Mesendoderm (in vitro differentiated cells): ENCODE data around the gene EP400.
A peak's percentile ranks its signal among the peaks of the same experiment; 100 is the strongest.

Experiments used
- DNase-seq: peaks from one replicate; pipeline ENCODE4 v3.0.0; 2013
- H2AK5ac ChIP-seq: 2 replicates; pipeline ENCODE4 v1.6.1; 2013; ENCODE audit warnings: low read length, inconsistent platforms
- H2BK120ac ChIP-seq: 2 replicates; pipeline ENCODE4 v1.6.1; 2013; ENCODE audit warnings: low read depth, mild to moderate bottlenecking, low read length, moderate library complexity, mixed read lengths
- H2BK15ac ChIP-seq: replicated peaks from 2 replicates; pipeline ENCODE4 v1.6.1; 2013; ENCODE audit warnings: low read depth, mild to moderate bottlenecking, moderate library complexity
- H2BK5ac ChIP-seq: 2 replicates; pipeline ENCODE4 v1.6.1; 2013; ENCODE audit warnings: low read length, inconsistent platforms
- H3K18ac ChIP-seq: 2 replicates; pipeline ENCODE4 v1.6.1; 2013; ENCODE audit warnings: mild to moderate bottlenecking, low read length, mixed read lengths
- H3K23ac ChIP-seq: one replicate; pipeline ENCODE4 v1.6.1; 2013; ENCODE audit warnings: low read length
- H3K27ac ChIP-seq: 2 replicates; pipeline ENCODE4 v1.5.1; 2013; ENCODE audit warnings: low read depth, mild to moderate bottlenecking, inconsistent platforms, low read length, moderate library complexity
- H3K27me3 ChIP-seq: 2 replicates; pipeline ENCODE4 v1.6.1; 2013; ENCODE audit warnings: low read length, control low read depth, mild to moderate bottlenecking, inconsistent platforms; ENCODE audit not compliant: insufficient read depth, poor library complexity
- H3K36me3 ChIP-seq: 2 replicates; pipeline ENCODE4 v1.6.1; 2013; ENCODE audit warnings: low read length, inconsistent platforms; ENCODE audit not compliant: control insufficient read depth, insufficient read depth
- H3K4ac ChIP-seq: one replicate; pipeline ENCODE4 v1.6.1; 2013; ENCODE audit warnings: low read depth, mild to moderate bottlenecking, low read length, moderate library complexity
- H3K4me1 ChIP-seq: 2 replicates; pipeline ENCODE4 v1.6.1; 2013; ENCODE audit warnings: low read depth, low read length, inconsistent platforms; ENCODE audit not compliant: control insufficient read depth
- H3K4me2 ChIP-seq: 2 replicates; pipeline ENCODE4 v1.6.1; 2013; ENCODE audit warnings: low read length
- H3K4me3 ChIP-seq: 2 replicates; pipeline ENCODE4 v1.5.1; 2013; ENCODE audit warnings: mild to moderate bottlenecking, low read length
- H3K56ac ChIP-seq: one replicate; pipeline ENCODE4 v1.6.1; 2013; ENCODE audit warnings: low read length
- H3K79me1 ChIP-seq: 2 replicates; pipeline ENCODE4 v1.6.1; 2013; ENCODE audit warnings: low read length, inconsistent platforms
- H3K79me2 ChIP-seq: 2 replicates; pipeline ENCODE4 v1.6.1; 2013; ENCODE audit warnings: mild to moderate bottlenecking, low read length; ENCODE audit not compliant: control insufficient read depth, insufficient read depth
- H3K9ac ChIP-seq: 2 replicates; pipeline ENCODE4 v1.6.1; 2013; ENCODE audit warnings: low read length, inconsistent platforms
- H4K5ac ChIP-seq: one replicate; pipeline ENCODE4 v1.6.1; 2013; ENCODE audit warnings: low read length
- H4K8ac ChIP-seq: one replicate; pipeline ENCODE4 v1.6.1; 2013; ENCODE audit warnings: low read depth, mild to moderate bottlenecking, control low read depth, low read length, moderate library complexity
- WGBS: extraction: QIAGEN DNeasy Blood & Tissue Kit; methylation state at CpG from one replicate; pipeline ENCODE4 v1.1.7; 2013; ENCODE audit warnings: low lambda C conversion rate, missing lambda C conversion rate; ENCODE audit not compliant: insufficient coverage; ENCODE audit errors: extremely low coverage; 5-methylcytosine and 5-hydroxymethylcytosine counted together

Gene EP400

DNA sequence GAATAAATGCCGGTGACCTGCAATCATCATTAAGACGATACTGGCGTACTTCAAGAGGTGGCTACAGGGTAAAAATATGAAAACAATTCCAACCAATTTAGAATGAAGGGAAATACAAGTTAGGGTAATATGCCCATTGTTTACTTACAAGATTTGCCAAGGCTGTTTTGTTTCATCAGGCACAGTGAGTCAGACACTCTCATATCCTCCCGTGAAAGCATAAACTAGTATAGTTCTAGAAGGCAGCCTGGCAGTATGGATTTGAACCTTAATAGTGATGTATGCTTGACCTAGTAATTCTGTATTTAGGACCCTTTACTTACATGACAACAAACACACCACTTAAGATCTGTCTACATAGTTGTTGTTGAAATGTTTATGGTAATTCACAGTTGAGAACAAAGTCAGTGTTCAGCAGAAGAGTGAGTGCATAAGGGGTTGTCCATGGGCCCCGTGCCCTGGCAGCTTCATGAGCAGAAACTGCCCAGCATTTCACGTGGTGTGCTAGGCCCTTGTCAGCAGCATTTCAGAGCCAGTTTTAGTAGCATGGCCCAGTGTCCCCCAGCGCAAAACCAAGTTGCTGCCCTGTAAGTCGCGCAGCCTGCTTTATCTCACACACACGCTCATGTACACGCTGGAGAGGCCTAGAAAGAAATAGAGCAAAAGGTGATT, 80.8 kb downstream of the EP400 start:
- DNase-seq, result no peak
- no peak overlapping the region for H2AK5ac ChIP-seq
- no peak overlapping the region for H3K18ac ChIP-seq
- H3K27ac ChIP-seq, result no peak overlapping the region
- H3K4me2 ChIP-seq, result no peak overlapping the region
- H3K4ac ChIP-seq, result no peak overlapping the region
- no peak overlapping the region for H3K23ac ChIP-seq
- no peaks in the 10 kb centered on the region for H3K79me2 ChIP-seq
- H3K9ac ChIP-seq, result no peak overlapping the region
- H3K4me1 ChIP-seq, result no peaks in the 10 kb centered on the region
- H3K36me3 ChIP-seq, result peaks cover 22% of the 10 kb centered on the region
- H3K27me3 ChIP-seq, result no peaks in the 10 kb centered on the region
- H4K8ac ChIP-seq, result no peak overlapping the region
- no peaks in the 10 kb centered on the region for H3K79me1 ChIP-seq
- H4K5ac ChIP-seq, result no peak overlapping the region
- H2BK120ac ChIP-seq, result no peak overlapping the region
- no peak overlapping the region for H3K56ac ChIP-seq
- no peak overlapping the region for H3K4me3 ChIP-seq
- no peak overlapping the region for H2BK5ac ChIP-seq
- WGBS, result no CpG with 5 or more reads among the region's 11 CpGs
- H2BK15ac ChIP-seq, result no peak overlapping the region

- Histone ChIP-seq H3K4me3 (no peak overlapping the region), H3K4me1 (no peaks in the 10 kb centered on the region), H3K23ac (no peak overlapping the region), H3K27ac (no peak overlapping the region), H3K4ac (no peak overlapping the region), H2BK15ac (no peak overlapping the region), H3K4me2 (no peak overlapping the region), H3K9ac (no peak overlapping the region), H3K36me3 (peaks cover 18% of the 10 kb centered on the region), H3K79me2 (no peaks in the 10 kb centered on the region), H3K18ac (no peak overlapping the region), H2BK120ac (no peak overlapping the region), H2AK5ac (no peak overlapping the region), H4K5ac (no peak overlapping the region), H4K8ac (no peak overlapping the region), H3K27me3 (no peaks in the 10 kb centered on the region), H3K56ac (no peak overlapping the region), H2BK5ac (no peak overlapping the region), H3K79me1 (no peaks in the 10 kb centered on the region)
- no peak for DNase-seq
- WGBS, result no CpG with 5 or more reads among the region's 5 CpGs
Observed at GRCh38 chr12:132033627-132034026, 83.9 kb downstream of the EP400 start.

DNA sequence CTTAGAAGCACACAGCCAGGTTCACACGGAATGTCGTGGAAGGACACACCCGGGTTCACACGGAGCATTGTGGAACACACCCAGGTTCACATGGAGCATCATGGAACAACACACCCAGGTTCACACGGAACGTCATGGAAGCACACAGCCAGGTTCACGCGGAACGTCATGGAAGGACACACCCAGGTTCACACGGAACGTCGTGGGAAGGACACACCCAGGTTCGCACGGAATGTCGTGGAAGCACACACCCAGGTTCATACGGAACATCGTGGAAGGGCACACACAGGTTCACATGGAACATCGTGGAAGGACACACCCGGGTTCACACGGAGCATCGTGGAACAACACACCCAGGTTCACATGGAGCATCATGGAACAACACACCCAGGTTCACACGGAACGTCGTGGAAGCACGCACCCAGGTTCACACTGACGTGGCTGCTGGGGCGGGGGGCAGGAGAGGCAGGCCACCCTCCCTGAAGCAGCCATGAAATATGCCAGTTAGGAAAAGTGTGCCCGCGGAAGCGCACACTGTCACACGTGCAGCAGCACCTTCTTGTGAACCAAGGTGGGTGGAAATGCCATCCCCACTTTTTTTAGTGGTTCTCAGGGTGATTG, 86.4 kb downstream of the EP400 start:
- H3K23ac ChIP-seq, result no peak overlapping the region
- H4K5ac ChIP-seq, result no peak overlapping the region
- no peak overlapping the region for H2AK5ac ChIP-seq
- H3K4me3 ChIP-seq, result no peak overlapping the region
- H3K56ac ChIP-seq, result no peak overlapping the region
- H3K79me2 ChIP-seq, result no peaks in the 10 kb centered on the region
- no peak overlapping the region for H3K4me2 ChIP-seq
- no peaks in the 10 kb centered on the region for H3K27me3 ChIP-seq
- DNase-seq, result no peak
- peaks cover 1% of the 10 kb centered on the region for H3K79me1 ChIP-seq
- H2BK120ac ChIP-seq, result no peak overlapping the region
- no peak overlapping the region for H4K8ac ChIP-seq
- H3K18ac ChIP-seq, result no peak overlapping the region
- H2BK5ac ChIP-seq, result no peak overlapping the region
- H3K4me1 ChIP-seq, result no peaks in the 10 kb centered on the region
- no peak overlapping the region for H3K27ac ChIP-seq
- no CpG with 5 or more reads among the region's 31 CpGs for WGBS
- no peak overlapping the region for H3K4ac ChIP-seq
- no peak overlapping the region for H3K9ac ChIP-seq
- H3K36me3 ChIP-seq, result peaks cover 16% of the 10 kb centered on the region
- H2BK15ac ChIP-seq, result no peak overlapping the region

DNA sequence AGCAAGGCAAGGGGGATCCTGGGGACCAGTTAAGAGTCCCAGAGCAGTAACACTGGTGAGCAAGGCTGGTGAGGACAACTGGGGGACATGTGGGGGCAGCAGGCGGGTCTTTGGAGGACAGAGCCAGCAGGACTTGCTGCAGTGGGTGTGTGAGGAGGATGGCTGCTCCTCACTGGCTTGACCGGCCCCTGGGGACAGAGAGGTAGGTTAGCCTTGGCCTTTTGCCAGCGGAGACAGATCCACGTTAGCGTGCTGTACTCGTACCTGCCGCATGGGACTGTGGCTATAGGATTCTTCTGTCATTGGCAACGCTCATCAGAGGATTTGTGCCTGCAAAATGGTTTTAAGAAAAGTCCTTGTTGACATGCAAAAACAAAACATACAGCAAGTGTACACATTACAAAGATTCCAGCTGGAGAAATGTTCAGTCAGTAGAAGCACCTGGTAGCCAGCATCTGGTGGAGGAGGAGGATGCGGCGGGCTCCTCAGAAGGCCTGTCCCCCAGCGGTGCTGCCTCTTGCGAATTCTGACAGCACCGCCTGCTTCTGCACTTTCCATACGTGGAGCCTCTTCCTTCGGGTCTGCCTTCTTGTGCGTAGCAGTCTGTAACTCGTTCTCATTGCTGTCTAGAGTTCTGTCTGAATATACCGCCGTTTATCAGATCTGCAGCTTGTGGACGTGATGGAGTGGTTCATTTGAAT, 91.3 kb downstream of the EP400 start:
- Histone ChIP-seq H3K27me3 (no peaks in the 10 kb centered on the region), H4K8ac (no peak overlapping the region), H3K79me2 (no peaks in the 10 kb centered on the region), H3K27ac (no peak overlapping the region), H3K23ac (no peak overlapping the region), H3K79me1 (peaks cover 7% of the 10 kb centered on the region), H3K56ac (peak overlapping the region; percentile 22), H3K18ac (no peak overlapping the region), H3K9ac (no peak overlapping the region), H3K4me2 (no peak overlapping the region), H2BK5ac (no peak overlapping the region), H2AK5ac (no peak overlapping the region), H3K36me3 (peaks cover 15% of the 10 kb centered on the region), H4K5ac (no peak overlapping the region), H3K4me3 (no peak overlapping the region), H2BK15ac (no peak overlapping the region), H3K4me1 (no peaks in the 10 kb centered on the region), H3K4ac (no peak overlapping the region), H2BK120ac (no peak overlapping the region)
- WGBS, result no CpG with 5 or more reads among the region's 20 CpGs
- DNase-seq, result no peak

DNA sequence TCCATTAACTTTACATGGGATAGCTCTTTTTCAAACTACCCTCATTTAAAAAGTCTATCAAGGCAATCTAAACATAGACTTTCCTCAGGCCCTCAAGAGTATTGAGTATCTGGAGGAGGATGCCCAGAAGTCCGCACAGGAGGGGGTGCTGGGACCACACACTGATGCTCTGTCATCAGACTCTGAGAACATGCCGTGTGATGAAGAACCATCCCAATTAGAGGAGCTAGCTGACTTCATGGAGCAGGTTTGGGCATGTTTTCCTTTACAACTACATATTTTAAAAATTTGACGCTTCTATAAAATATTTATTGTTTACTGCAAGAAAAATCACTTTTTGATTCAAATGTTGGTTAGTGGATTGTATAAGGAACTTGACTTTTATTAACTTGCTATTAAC, 93.5 kb downstream of the EP400 start:
- H3K9ac ChIP-seq, result no peak overlapping the region
- H2AK5ac ChIP-seq, result no peak overlapping the region
- H4K8ac ChIP-seq, result no peak overlapping the region
- H3K4me1 ChIP-seq, result peaks cover 2% of the 10 kb centered on the region
- H2BK5ac ChIP-seq, result no peak overlapping the region
- H3K4me3 ChIP-seq, result no peak overlapping the region
- H3K18ac ChIP-seq, result no peak overlapping the region
- no CpG with 5 or more reads among the region's 3 CpGs for WGBS
- H3K27me3 ChIP-seq, result no peaks in the 10 kb centered on the region
- peaks cover 7% of the 10 kb centered on the region for H3K79me1 ChIP-seq
- H3K27ac ChIP-seq, result no peak overlapping the region
- peaks cover 11% of the 10 kb centered on the region for H3K36me3 ChIP-seq
- no peak overlapping the region for H2BK15ac ChIP-seq
- no peaks in the 10 kb centered on the region for H3K79me2 ChIP-seq
- no peak overlapping the region for H3K56ac ChIP-seq
- H3K4me2 ChIP-seq, result no peak overlapping the region
- no peak overlapping the region for H3K4ac ChIP-seq
- no peak overlapping the region for H2BK120ac ChIP-seq
- H4K5ac ChIP-seq, result no peak overlapping the region
- no peak overlapping the region for H3K23ac ChIP-seq
- DNase-seq, result no peak
